Endothelial cell of umbilical vein (primary cell): Measurements from ENCODE around the gene STAU1. TPM values are rescaled to one million over a fixed set of nuclear protein-coding genes. Genes with fewer than 3 reads are reported as not detected.
"Not testable (repeated sequence)": the region's sequence is repeated elsewhere in the genome, so short reads cannot be mapped to it uniquely, and the experiment has no call there.

Experiments
- BruUV-seq: library from RNA; stranded (reverse); fragments of 400-500 nt; replicated peaks from 2 replicates; lab custom pipeline; 2021; lab: Mats Ljungman, UMichigan
- CTCF ChIA-PET: fragments of 300-600, 350-600 bp; sonication (Branson Sonifier 250); formaldehyde crosslinking; loops from one replicate; lab custom pipeline; 2021; ENCODE audit warnings: antibody characterized with exemption, inconsistent platforms; lab: Charles Lee
- POLR2A ChIA-PET: fragments of 300-600, 350-600 bp; sonication (Branson Sonifier 250); formaldehyde crosslinking; loops from one replicate; lab custom pipeline; 2021; ENCODE audit warnings: antibody characterized with exemption, inconsistent platforms; lab: Charles Lee
- DNase-seq: peaks from one replicate; pipeline ENCODE4 v3.0.0-alpha.2; 2011; ENCODE audit warnings: low read depth, low spot score
- FAIRE-seq: peaks from 2 replicates; lab custom pipeline; 2011; peaks lifted over from hg19 to GRCh38; lab: Jason Lieb, UNC
- H2AFZ ChIP-seq: 2 replicates; pipeline ENCODE4 v1.6.0; 2012; ENCODE audit warnings: low read depth, low read length, control low read depth, inconsistent platforms
- H3K27ac ChIP-seq: 2 replicates; pipeline ENCODE4 v1.5.1; 2011; ENCODE audit warnings: low read depth, mild to moderate bottlenecking, control low read depth, low read length, moderate library complexity; ENCODE audit not compliant: insufficient read depth
- H3K27me3 ChIP-seq, 2 experiments: 2 replicates each; pipeline versions ENCODE4 v1.6.0 to v1.6.1; 2011; ENCODE audit warnings: low read length in 2 of 2, mixed read lengths in 1 of 2; ENCODE audit not compliant: control insufficient read depth in 2 of 2, insufficient read depth in 2 of 2
- H3K36me3 ChIP-seq, 2 experiments: 2 replicates in 1 of 2; 3 replicates in 1 of 2; pipeline ENCODE4 v1.5.1; 2011; ENCODE audit warnings: low read length in 2 of 2, mild to moderate bottlenecking in 1 of 2, moderate library complexity in 1 of 2; ENCODE audit not compliant: control insufficient read depth in 2 of 2, insufficient read depth in 2 of 2; ENCODE audit errors: extremely low read depth in 1 of 2
- H3K4me1 ChIP-seq: 3 replicates; pipeline ENCODE4 v1.5.1; 2011; ENCODE audit warnings: mild to moderate bottlenecking, low read length; ENCODE audit not compliant: control insufficient read depth, insufficient read depth; ENCODE audit errors: extremely low read depth
- H3K4me2 ChIP-seq: 2 replicates; pipeline ENCODE4 v1.6.1; 2011; ENCODE audit warnings: low read length, control low read depth, mixed read lengths; ENCODE audit not compliant: insufficient read depth
- H3K4me3 ChIP-seq, 3 experiments: fragments of 200-600 bp in 1 of 3; sonication (generic), shearing (Covaris generic) in 1 of 3; replicated peaks in 1 of 3; 2 replicates each; pipeline ENCODE4 v1.5.1; 2011 to 2016; ENCODE audit warnings: control low read depth in 3 of 3, low read length in 3 of 3, mild to moderate bottlenecking in 2 of 3, inconsistent platforms in 1 of 3, low read depth in 1 of 3, moderate library complexity in 1 of 3; ENCODE audit not compliant: insufficient read depth in 1 of 3
- H3K79me2 ChIP-seq: 2 replicates; pipeline ENCODE4 v1.6.0; 2012; ENCODE audit warnings: low read length, inconsistent platforms; ENCODE audit not compliant: control insufficient read depth, insufficient read depth
- H3K9ac ChIP-seq: replicated peaks from 2 replicates; pipeline ENCODE3; 2011; ENCODE audit warnings: low read length, control low read depth; ENCODE audit not compliant: insufficient read depth; ENCODE audit errors: extremely low read depth
- H3K9me1 ChIP-seq: replicated peaks from 3 replicates; pipeline ENCODE4 v1.6.0; 2011; ENCODE audit warnings: mild to moderate bottlenecking, low read length; ENCODE audit not compliant: control insufficient read depth, insufficient read depth; ENCODE audit errors: extremely low read depth
- H3K9me3 ChIP-seq: replicated peaks from 2 replicates; pipeline ENCODE4 v1.5.1; 2012; ENCODE audit warnings: low read length, inconsistent platforms; ENCODE audit not compliant: control insufficient read depth, insufficient read depth
- H4K20me1 ChIP-seq: replicated peaks from 2 replicates; pipeline ENCODE3; 2011; ENCODE audit warnings: mild to moderate bottlenecking, low read length; ENCODE audit not compliant: control insufficient read depth, insufficient read depth; ENCODE audit errors: extremely low read depth
- CTCF ChIP-seq, 2 donors: IDR thresholded peaks; 1 replicate in 1 of 2; 2 replicates in 1 of 2; pipeline ENCODE4 v1.5.1; 2011; ENCODE audit warnings: low read length in 2 of 2, mild to moderate bottlenecking in 2 of 2, moderate library complexity in 2 of 2, control low read depth in 1 of 2, inconsistent platforms in 1 of 2, low read depth in 1 of 2; ENCODE audit not compliant: insufficient read depth in 1 of 2; ENCODE audit errors: extremely low read depth in 1 of 2
- GATA2 ChIP-seq: IDR thresholded peaks from 2 replicates; pipeline ENCODE4 v1.7.0; 2011; ENCODE audit warnings: low read depth, mild to moderate bottlenecking, moderate library complexity, mixed read lengths, low read length; ENCODE audit not compliant: insufficient read length, insufficient read depth
- MAX ChIP-seq: IDR thresholded peaks from 2 replicates; pipeline ENCODE4 v1.6.1; 2011; ENCODE audit not compliant: insufficient read depth, insufficient read length
- POLR2A ChIP-seq: IDR thresholded peaks from 2 replicates; pipeline ENCODE4 v1.6.1; 2012; ENCODE audit warnings: low read depth, mild to moderate bottlenecking, control low read depth, low read length
- POLR2AphosphoS5 ChIP-seq: IDR thresholded peaks from 2 replicates; pipeline ENCODE4 v1.6.1; 2012; ENCODE audit warnings: low read depth, mild to moderate bottlenecking, control low read depth, low read length, moderate library complexity; ENCODE audit not compliant: insufficient read depth
- dilution Hi-C: fragments of 300-500 bp; cut with MboI; formaldehyde crosslinking; loops from one replicate; pipeline ENCODE4 v1.15.0; 2019; ENCODE audit warnings: low sequenced_read_pairs; ENCODE audit not compliant: extremely low pct_ligation_motif_present
- intact Hi-C: fragments of 100-400 bp; cut with micrococcal nuclease; formaldehyde crosslinking; loops from one replicate; pipeline ENCODE4 v1.10.0; 2022
- polyA plus RNA-seq, 4 experiments: library from polyadenylated mRNA; depleted of rRNA in 3 of 4; stranded (reverse) in 3 of 4; unstranded in 1 of 4; fragments of >200 nt; gene quantifications; 2 replicates each; pipeline versions ENCODE4 v1.2.1 to v1.2.3, GENCODE V29; 2011 to 2012; ENCODE audit warnings: missing spikeins in 1 of 4
- total RNA-seq: library from RNA; stranded (reverse); gene quantifications from 2 replicates; pipeline ENCODE4 v1.2.3, GENCODE V29; 2021

STAU1 gene
- total and polyA plus RNA-seq, 2 donors (not counting 3 experiments of a cell fraction or from before 2014, with no cell fraction given), result 53.1 to 98.1 TPM

- no TSS peak for BruUV-seq
- H3K79me2 ChIP-seq, result peaks cover 75% of the 10 kb centered on the region
- H4K20me1 ChIP-seq, result peaks cover 6% of the 10 kb centered on the region
- intact Hi-C loops (no loop called here), dilution Hi-C loops (no loop called here)
- FAIRE-seq (no peak), DNase-seq (no peak)
- no peaks in the 10 kb centered on the region for H3K27me3 ChIP-seq
- CTCF ChIA-PET, result no interaction called here
- no peak overlapping the region for H2AFZ ChIP-seq
- no peak overlapping the region for H3K4me3 ChIP-seq
- no peak overlapping the region for H3K27ac ChIP-seq
- no peak for TF ChIP-seq POLR2A
- TF ChIP-seq POLR2AphosphoS5, result no peak
- TF ChIP-seq CTCF (IDR thresholded peaks at IDR 0.05; ENCODE audit: extremely low read depth in 1 of 2, insufficient read depth in 1 of 2, low read depth in 1 of 2, low read length in 2 of 2), result no peak
- no peak for TF ChIP-seq MAX
- no peak for TF ChIP-seq GATA2
- no peaks in the 10 kb centered on the region for H3K9me3 ChIP-seq
- H3K36me3 ChIP-seq, result peaks cover 2 to 3% of the 10 kb centered on the region in 2 experiments
- no peak overlapping the region for H3K9ac ChIP-seq
- H3K4me1 ChIP-seq, result no peaks in the 10 kb centered on the region
- no peaks in the 10 kb centered on the region for H3K9me1 ChIP-seq
- no peak overlapping the region for H3K4me2 ChIP-seq
- POLR2A ChIA-PET, result no interaction called here
Measured at GRCh38 chr20:49169547-49169946, 18.6 kb downstream of the STAU1 start.

GRCh38 chr20:49168864-49169263, 19.3 kb downstream of the STAU1 start:
- H3K9ac ChIP-seq, H3K27me3 ChIP-seq, H3K9me3 ChIP-seq, H3K36me3 ChIP-seq, BruUV-seq, H3K4me1 ChIP-seq, H3K4me3 ChIP-seq, H4K20me1 ChIP-seq, DNase-seq, intact Hi-C loops, H3K27ac ChIP-seq, dilution Hi-C loops, H3K9me1 ChIP-seq, POLR2A ChIA-PET, FAIRE-seq, H3K4me2 ChIP-seq, H2AFZ ChIP-seq: not testable (repeated sequence)
- H3K79me2 ChIP-seq, result peaks cover 73% of the 10 kb centered on the region
- CTCF ChIA-PET, result interaction anchor here (1.5 kb wide), 1 partner anchor 13 kb away, joined by 3 read pairs; no protein-coding TSS in a partner anchor
